Esophagus squamous epithelium (tissue), 5 donors: ENCODE measurements around the gene PERM1. TPM values are rescaled to one million over a fixed set of nuclear protein-coding genes. Genes with fewer than 3 reads are reported as not detected.

Experiments
- DNase-seq: peaks from one replicate; lab custom pipeline; 2025; lab: John Stamatoyannopoulos, UW
- H3K27ac ChIP-seq, 4 donors: fragments of 200-600 bp; sonication (generic); one replicate each; pipeline ENCODE4 v1.5.1; 2016 to 2019; ENCODE audit warnings: mild to moderate bottlenecking in 1 of 4
- H3K27me3 ChIP-seq, 4 donors: fragments of 200-600 bp; sonication (generic); 1 replicate in 3 of 4; 2 replicates in 1 of 4; pipeline versions ENCODE4 v1.5.1 to v1.6.0; 2017 to 2021; ENCODE audit warnings: antibody characterized with exemption in 1 of 4
- H3K36me3 ChIP-seq, 3 donors: fragments of 200-600 bp; sonication (generic); one replicate each; pipeline ENCODE4 v1.5.1; 2016 to 2019
- H3K4me1 ChIP-seq, 3 donors: fragments of 200-600 bp; sonication (generic); one replicate each; pipeline ENCODE4 v1.5.1; 2017 to 2019
- H3K4me3 ChIP-seq, 4 donors: fragments of 200-600 bp; sonication (generic); 1 replicate in 3 of 4; 2 replicates in 1 of 4; pipeline ENCODE4 v1.5.1; 2016 to 2019; ENCODE audit warnings: mild to moderate bottlenecking in 2 of 4, moderate library complexity in 1 of 4
- H3K9me3 ChIP-seq, 3 donors: fragments of 200-600 bp; sonication (generic); one replicate each; pipeline ENCODE4 v1.5.1; 2016 to 2019
- CTCF ChIP-seq, 6 experiments: fragments of 450-650 bp in 4 of 6; fragments of 200-600 bp in 2 of 6; sonication (generic) in 2 of 6; IDR thresholded peaks; one replicate each; pipeline ENCODE4 v1.5.1; 2016 to 2019; ENCODE audit warnings: antibody characterized with exemption in 6 of 6, mild to moderate bottlenecking in 4 of 6, moderate library complexity in 4 of 6
- POLR2A ChIP-seq, 4 donors: fragments of 450-650 bp; IDR thresholded peaks; one replicate each; pipeline ENCODE4 v1.6.1; 2017; ENCODE audit warnings: antibody characterized with exemption in 4 of 4, mild to moderate bottlenecking in 4 of 4, moderate library complexity in 3 of 4
- WGBS, 2 donors: methylation state at CpG; one replicate each; pipeline ENCODE4 v1.1.5; 2018; 5-methylcytosine and 5-hydroxymethylcytosine counted together
- intact Hi-C: fragments of 100-400 bp; cut with DNase I; formaldehyde crosslinking; loops from one replicate; pipeline ENCODE4 v1.15.0; 2022
- small RNA-seq, 4 donors: library from RNA; depleted of rRNA; stranded (forward); fragments of <200 nt; gene quantifications; one replicate each; pipeline ENCODE3, GENCODE V24; 2016
- total RNA-seq, 4 donors: library from RNA; depleted of rRNA; stranded (reverse); fragments of >200 nt; gene quantifications; one replicate each; pipeline ENCODE4 v1.1.0, GENCODE V29; 2016
- donor health status: DM: yes; HTN: yes; CAD: no.

PERM1 gene
- total RNA-seq, 4 donors from 2014 or later: not detected

- no peak for DNase-seq
- H3K4me3 ChIP-seq: no peak overlapping the region
- TF ChIP-seq POLR2A (IDR thresholded peaks at IDR 0.05): no peak
- TF ChIP-seq CTCF (IDR thresholded peaks at IDR 0.05): no peak
- no peaks in the 10 kb centered on the region for H3K36me3 ChIP-seq
- intact Hi-C loops: no loop called here
- WGBS, 2 donors: 36% methylated on average over 3 of the region's 10 CpGs; no CpG with 5 or more reads in 1 of the 2 donors
- H3K27me3 ChIP-seq: peaks cover 9 to 100% (median 22%) of the 10 kb centered on the region in 4 donors
- no peaks in the 10 kb centered on the region for H3K9me3 ChIP-seq
- peaks cover 17 to 63% (median 27%) of the 10 kb centered on the region in 3 donors for H3K4me1 ChIP-seq
- H3K27ac ChIP-seq: no peak overlapping the region
Measured at GRCh38 chr1:927748-928147, 54.1 kb downstream of the PERM1 start.

GRCh38 chr1:927234-927633 is 54.7 kb downstream of the PERM1 start:
- H3K27me3 ChIP-seq: peaks cover 12 to 100% (median 24%) of the 10 kb centered on the region in 4 donors
- TF ChIP-seq POLR2A (IDR thresholded peaks at IDR 0.05): no peak
- no peak for TF ChIP-seq CTCF (IDR thresholded peaks at IDR 0.05)
- no peaks in the 10 kb centered on the region for H3K36me3 ChIP-seq
- DNase-seq: no peak
- 38 to 63% methylated on average over 4 of the region's 9 CpGs for WGBS, 2 donors
- intact Hi-C loops: no loop called here
- H3K4me3 ChIP-seq: no peak overlapping the region
- peaks cover 17 to 61% (median 27%) of the 10 kb centered on the region in 3 donors for H3K4me1 ChIP-seq
- H3K27ac ChIP-seq: no peak overlapping the region
- H3K9me3 ChIP-seq: no peaks in the 10 kb centered on the region

GRCh38 chr1:925561-926421 is 56.1 kb downstream of the PERM1 start:
- peaks cover 20 to 100% (median 26%) of the 10 kb centered on the region in 4 donors for H3K27me3 ChIP-seq
- H3K4me1 ChIP-seq: peaks cover 23 to 59% (median 37%) of the 10 kb centered on the region in 3 donors
- H3K36me3 ChIP-seq: no peaks in the 10 kb centered on the region
- no peak overlapping the region for H3K27ac ChIP-seq
- no peak for TF ChIP-seq CTCF (IDR thresholded peaks at IDR 0.05)
- TF ChIP-seq POLR2A (IDR thresholded peaks at IDR 0.05): no peak
- peak overlapping the region in 3 of 4 donors; percentile 43 to 71 (median 56) for H3K4me3 ChIP-seq
- 10% methylated on average over 2 of the region's 65 CpGs; no CpG with 5 or more reads in 1 of the 2 donors for WGBS, 2 donors
- intact Hi-C loops: no loop called here
- H3K9me3 ChIP-seq: no peaks in the 10 kb centered on the region
- DNase-seq: no peak

Small RNAs within 50 kb of the gene (small RNA-seq; reads per million reads assigned to genes)
- gene AL645608.3: 0 reads per million in 4 donors

Other genes with a start within 250 kb of the PERM1 start
- under 1 TPM in 3 of 4 donors, not detected in 1; 0.48 to 0.95 (median 0.57) TPM for gene SAMD11, start 58.2 kb downstream of the PERM1 start, total RNA-seq
- 10 to 100 TPM; 57.9 to 80.2 (median 60.4) TPM for gene NOC2L, start 22.8 kb downstream of the PERM1 start, total RNA-seq
- 10 to 100 TPM in 3 of 4 donors, 1 to 10 TPM in 1; 8.7 to 13.8 (median 10.3) TPM for gene KLHL17, start 21.5 kb downstream of the PERM1 start, total RNA-seq
- gene PLEKHN1, start 15.6 kb downstream of the PERM1 start, total RNA-seq: 10 to 100 TPM; 16.8 to 39.6 (median 23.4) TPM
- gene HES4, start 18.0 kb upstream of the PERM1 start, total RNA-seq: 10 to 100 TPM; 15.1 to 16.2 (median 15.3) TPM
- gene ISG15, start 31.4 kb upstream of the PERM1 start, total RNA-seq: 10 to 100 TPM in 2 of 4 donors, 1 to 10 TPM in 2; 7.2 to 44.3 (median 10.3) TPM
- 10 to 100 TPM; 20.0 to 35.8 (median 32.0) TPM for gene AGRN, start 38.0 kb upstream of the PERM1 start, total RNA-seq
- gene RNF223, start 92.2 kb upstream of the PERM1 start, total RNA-seq: 10 to 100 TPM; 11.8 to 25.3 (median 12.3) TPM
- gene C1orf159, start 134.0 kb upstream of the PERM1 start, total RNA-seq: 10 to 100 TPM in 3 of 4 donors, 1 to 10 TPM in 1; 6.9 to 19.6 (median 14.7) TPM
- under 1 TPM in 2 of 4 donors, not detected in 2; 0.19 to 0.44 TPM for gene TTLL10, start 191.8 kb upstream of the PERM1 start, total RNA-seq
- 10 to 100 TPM in 1 of 4 donors, 1 to 10 TPM in 3; 2.0 to 21.0 (median 2.8) TPM for gene TNFRSF18, start 224.5 kb upstream of the PERM1 start, total RNA-seq
- 1 to 10 TPM in 1 of 4 donors, under 1 TPM in 2, not detected in 1; 0.40 to 1.3 (median 0.57) TPM for gene TNFRSF4, start 232.1 kb upstream of the PERM1 start, total RNA-seq
- 10 to 100 TPM; 65.0 to 75.4 (median 67.6) TPM for gene SDF4, start 249.9 kb upstream of the PERM1 start, total RNA-seq